Activated gamma-delta T cell treated with Interleukin-2 at 50 U/mL for 16 hours (primary cell): ENCODE data around the gene LSM7.

Experiments used
- DNase-seq: peaks from one replicate; pipeline ENCODE4 v3.0.0-alpha.2; 2020

The LSM7 gene

GRCh38 chr19:2274931-2275535, 53.4 kb downstream of the LSM7 start:
- peak; percentile 42 for DNase-seq

- DNase-seq: no peak
Observed at GRCh38 chr19:2274185-2274711, 54.1 kb downstream of the LSM7 start.

GRCh38 chr19:2273356-2274184, 54.8 kb downstream of the LSM7 start:
- DNase-seq: peak; percentile 74
